H1 (cell line): ENCODE results near the gene GPR156. TPM values are rescaled to one million over a fixed set of nuclear protein-coding genes. Genes with fewer than 3 reads are reported as not detected.

Experiments
- CTCF ChIA-PET: fragments of 300-600 bp; sonication (Branson Sonifier 250); formaldehyde crosslinking; loops from one replicate; lab custom pipeline; 2021; ENCODE audit not compliant: partially characterized antibody; lab: Charles Lee
- POLR2A ChIA-PET: fragments of 300-600 bp; sonication (Branson Sonifier 250); formaldehyde crosslinking; loops from one replicate; lab custom pipeline; 2021; ENCODE audit warnings: inconsistent platforms; ENCODE audit not compliant: partially characterized antibody; lab: Charles Lee
- DNase-seq, 2 experiments: peaks; one replicate each; pipeline versions ENCODE4 v3.0.0 to v3.0.0-alpha.2; 2010 to 2022; ENCODE audit warnings: low spot score in 2 of 2, low read depth in 1 of 2, mixed read lengths in 1 of 2
- FAIRE-seq: peaks from 2 replicates; lab custom pipeline; 2011; peaks lifted over from hg19 to GRCh38; lab: Jason Lieb, UNC
- H2AFZ ChIP-seq: 2 replicates; pipeline ENCODE4 v1.8.1; 2012; ENCODE audit warnings: low read length, inconsistent platforms
- H2AK5ac ChIP-seq: 2 replicates; pipeline ENCODE4 v1.6.1; 2013; ENCODE audit warnings: low read depth, low read length
- H2BK120ac ChIP-seq: replicated peaks from 2 replicates; pipeline ENCODE3; 2013; ENCODE audit warnings: low read depth, low read length, inconsistent platforms
- H2BK12ac ChIP-seq: 2 replicates; pipeline ENCODE4 v1.6.1; 2013; ENCODE audit warnings: low read depth, low read length
- H2BK15ac ChIP-seq: 2 replicates; pipeline ENCODE4 v1.6.1; 2013; ENCODE audit warnings: low read length
- H2BK20ac ChIP-seq: 2 replicates; pipeline ENCODE4 v1.6.1; 2013; ENCODE audit warnings: low read length
- H2BK5ac ChIP-seq: 2 replicates; pipeline ENCODE4 v1.6.1; 2013; ENCODE audit warnings: low read depth, low read length
- H3K14ac ChIP-seq: 2 replicates; pipeline ENCODE4 v1.6.1; 2013; ENCODE audit warnings: inconsistent platforms; ENCODE audit not compliant: insufficient read length
- H3K18ac ChIP-seq: 2 replicates; pipeline ENCODE4 v1.6.1; 2013; ENCODE audit warnings: low read length; ENCODE audit errors: extremely low read depth
- H3K23ac ChIP-seq: 2 replicates; pipeline ENCODE4 v1.6.1; 2013; ENCODE audit warnings: inconsistent platforms; ENCODE audit not compliant: insufficient read length
- H3K23me2 ChIP-seq: 2 replicates; pipeline ENCODE4 v1.6.1; 2013; ENCODE audit warnings: low read depth, low read length
- H3K27ac ChIP-seq: 2 replicates; pipeline ENCODE4 v1.6.1; 2011; ENCODE audit warnings: low read depth, low read length, inconsistent platforms
- H3K27me3 ChIP-seq, 4 experiments: replicated peaks in 1 of 4; 1 replicate in 1 of 4; 2 replicates in 3 of 4; pipeline versions ENCODE4 v1.6.1 to v1.8.1; 2011 to 2013; ENCODE audit warnings: low read length in 3 of 4, mild to moderate bottlenecking in 3 of 4, inconsistent platforms in 2 of 4, mixed read lengths in 2 of 4, moderate library complexity in 1 of 4; ENCODE audit not compliant: control insufficient read depth in 3 of 4, insufficient read depth in 3 of 4; ENCODE audit errors: extremely low read depth in 1 of 4
- H3K36me3 ChIP-seq, 4 experiments: 2 replicates each; pipeline versions ENCODE4 v1.6.1 to v1.8.1; 2011 to 2013; ENCODE audit warnings: mild to moderate bottlenecking in 4 of 4, low read length in 3 of 4, moderate library complexity in 2 of 4, control low read depth in 1 of 4, inconsistent platforms in 1 of 4; ENCODE audit not compliant: insufficient read depth in 4 of 4, control insufficient read depth in 2 of 4
- H3K4ac ChIP-seq: replicated peaks from 2 replicates; pipeline ENCODE3; 2013; ENCODE audit warnings: low read length, low read depth, mixed read lengths, inconsistent platforms; ENCODE audit not compliant: insufficient read length
- H3K4me1 ChIP-seq, 4 experiments: replicated peaks in 1 of 4; 1 replicate in 1 of 4; 2 replicates in 3 of 4; pipeline versions ENCODE4 v1.6.1 to v1.8.1; 2011 to 2013; ENCODE audit warnings: low read length in 3 of 4, inconsistent platforms in 2 of 4, mixed read lengths in 1 of 4; ENCODE audit not compliant: insufficient read depth in 4 of 4, control insufficient read depth in 3 of 4
- H3K4me2 ChIP-seq, 2 experiments: 2 replicates each; pipeline versions ENCODE4 v1.6.1 to v1.8.1; 2011 to 2013; ENCODE audit warnings: low read depth in 2 of 2, low read length in 2 of 2, control low read depth in 1 of 2, inconsistent platforms in 1 of 2, mild to moderate bottlenecking in 1 of 2; ENCODE audit not compliant: insufficient read depth in 1 of 2
- H3K4me3 ChIP-seq, 4 experiments: fragments of 200-600, 300-600 bp in 1 of 4; sonication (generic), shearing (Covaris generic), sonication (Bioruptor Twin) in 1 of 4; 2 replicates each; pipeline versions ENCODE4 v1.5.1 to v1.8.1; 2011 to 2016; ENCODE audit warnings: low read length in 4 of 4, low read depth in 3 of 4, control low read depth in 2 of 4, inconsistent platforms in 2 of 4, mild to moderate bottlenecking in 2 of 4, mixed read lengths in 1 of 4, moderate library complexity in 1 of 4; ENCODE audit not compliant: insufficient read depth in 2 of 4; ENCODE audit errors: extremely low read depth in 1 of 4
- H3K56ac ChIP-seq: replicated peaks from 2 replicates; pipeline ENCODE3; 2013; ENCODE audit warnings: low read depth, mild to moderate bottlenecking, mixed read lengths, low read length, inconsistent platforms; ENCODE audit not compliant: insufficient read length
- H3K79me1 ChIP-seq: 2 replicates; pipeline ENCODE4 v1.6.1; 2013; ENCODE audit warnings: low read depth, low read length, control low read depth
- H3K79me2 ChIP-seq, 2 experiments: 2 replicates each; pipeline versions ENCODE4 v1.6.1 to v1.8.1; 2012 to 2013; ENCODE audit warnings: low read length in 2 of 2, mild to moderate bottlenecking in 2 of 2, inconsistent platforms in 1 of 2; ENCODE audit not compliant: insufficient read depth in 2 of 2, control insufficient read depth in 1 of 2
- H3K9ac ChIP-seq, 4 experiments: replicated peaks in 1 of 4; 1 replicate in 1 of 4; 2 replicates in 3 of 4; pipeline versions ENCODE4 v1.6.1 to v1.8.1; 2011 to 2013; ENCODE audit warnings: low read depth in 3 of 4, low read length in 3 of 4, control low read depth in 2 of 4, mild to moderate bottlenecking in 2 of 4, moderate library complexity in 2 of 4, inconsistent platforms in 1 of 4; ENCODE audit errors: extremely low read depth in 1 of 4
- H3K9me3 ChIP-seq, 2 experiments: 2 replicates each; pipeline versions ENCODE4 v1.6.1 to v1.8.1; 2012 to 2013; ENCODE audit warnings: mild to moderate bottlenecking in 2 of 2, moderate library complexity in 2 of 2, control low read depth in 1 of 2, inconsistent platforms in 1 of 2, low read depth in 1 of 2, low read length in 1 of 2, mixed read lengths in 1 of 2; ENCODE audit not compliant: insufficient read depth in 2 of 2
- H4K20me1 ChIP-seq, 2 experiments: replicated peaks in 1 of 2; 2 replicates each; pipeline versions ENCODE3 to v1.8.1; 2011 to 2013; ENCODE audit warnings: inconsistent platforms in 2 of 2, low read length in 2 of 2, mild to moderate bottlenecking in 1 of 2; ENCODE audit not compliant: insufficient read depth in 2 of 2, control insufficient read depth in 1 of 2
- H4K5ac ChIP-seq: 2 replicates; pipeline ENCODE4 v1.6.1; 2013; ENCODE audit warnings: low read length, low read depth, mixed read lengths, inconsistent platforms; ENCODE audit not compliant: insufficient read length
- H4K8ac ChIP-seq: 2 replicates; pipeline ENCODE4 v1.8.0; 2013; ENCODE audit warnings: mild to moderate bottlenecking, moderate library complexity, low read length, inconsistent platforms; ENCODE audit not compliant: insufficient read depth; ENCODE audit errors: extremely low read depth
- H4K91ac ChIP-seq: replicated peaks from 2 replicates; pipeline ENCODE3; 2013; ENCODE audit warnings: low read length, mixed read lengths, inconsistent platforms; ENCODE audit not compliant: insufficient read length
- WGBS, 2 experiments: shearing (Covaris generic) in 1 of 2; methylation state at CpG; one replicate each; pipeline versions ENCODE4 v1.1.6 to v1.1.7; 2013 to 2015; ENCODE audit warnings: low lambda C conversion rate in 2 of 2, mixed read lengths in 2 of 2, inconsistent platforms in 1 of 2, low coverage in 1 of 2, missing lambda C conversion rate in 1 of 2; ENCODE audit not compliant: insufficient replicate concordance in 2 of 2, insufficient coverage in 1 of 2, insufficient read length in 1 of 2; ENCODE audit errors: extremely low coverage in 1 of 2, missing lambda C conversion rate in 1 of 2; 5-methylcytosine and 5-hydroxymethylcytosine counted together
- polyA plus RNA-seq, 7 experiments: library from polyadenylated mRNA; depleted of rRNA in 3 of 7; stranded (reverse) in 5 of 7; unstranded in 2 of 7; fragments of >200 nt in 5 of 7; fragments of 200-250 nt in 2 of 7; gene quantifications; 1 replicate in 5 of 7; 2 replicates in 1 of 7; 4 replicates in 1 of 7; pipeline versions ENCODE4 v1.2.1 to v1.2.3, GENCODE V29; 2011 to 2013; ENCODE audit warnings: missing spikeins in 2 of 7, mixed read lengths in 2 of 7
- total RNA-seq: library from RNA; stranded (reverse); fragmentation: NEBNext Ultra II Directional; extraction: Animal tissue kit (Norgen Biotek cat#: 25700); gene quantifications from 2 replicates; pipeline ENCODE4 v1.2.1, GENCODE V29; 2021
- TF ChIP-seq, protein P1 (sequence below): IDR thresholded peaks from 2 replicates; pipeline ENCODE4 v1.6.1; 2012; ENCODE audit warnings: low read length, inconsistent platforms

The GPR156 gene
- total and polyA plus RNA-seq, 2 of the 8 experiments (the other 6 are each of a cell fraction or from before 2014, with no cell fraction given), result 1.6 to 1.8 TPM

DNA sequence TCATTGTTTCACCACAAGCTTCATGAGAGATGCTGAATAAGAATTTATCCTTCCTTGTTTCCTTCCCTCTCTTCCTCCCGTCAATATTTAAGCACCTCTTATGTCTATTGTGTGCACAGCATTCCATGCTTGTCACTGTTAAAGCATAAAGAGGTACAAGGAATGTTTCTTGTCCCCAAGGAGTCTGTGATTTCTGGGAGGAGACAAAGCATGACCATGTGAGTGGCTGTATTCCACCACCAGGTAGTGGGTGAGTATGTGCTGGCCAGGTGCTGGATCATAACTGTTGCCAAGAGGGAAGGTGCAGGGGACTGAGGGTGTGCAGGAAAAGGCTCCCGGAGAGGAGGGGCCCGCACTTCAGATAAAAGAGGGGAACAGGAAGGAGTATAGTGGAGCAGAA is 127.9 kb downstream of the GPR156 start:
- no peak overlapping the region for H3K23ac ChIP-seq
- H3K27me3 ChIP-seq, result no peaks in the 10 kb centered on the region
- no peak overlapping the region for H3K14ac ChIP-seq
- no peak overlapping the region for H3K4me2 ChIP-seq
- 93% methylated on average over 3 of the region's 3 CpGs; no CpG with 5 or more reads in 1 of the 2 experiments for WGBS, 2 experiments
- H4K5ac ChIP-seq, result no peak overlapping the region
- H3K27ac ChIP-seq, result no peak overlapping the region
- no peak overlapping the region for H2BK20ac ChIP-seq
- no peak overlapping the region for H4K8ac ChIP-seq
- no peaks in the 10 kb centered on the region for H3K23me2 ChIP-seq
- DNase-seq (no peak), FAIRE-seq (no peak)
- peaks cover 16% of the 10 kb centered on the region in 2 experiments for H3K9me3 ChIP-seq
- H2AK5ac ChIP-seq, result no peak overlapping the region
- H3K4me3 ChIP-seq, result no peak overlapping the region
- no peaks in the 10 kb centered on the region for H3K79me1 ChIP-seq
- H4K91ac ChIP-seq, result no peak overlapping the region
- H3K18ac ChIP-seq, result no peak overlapping the region
- CTCF ChIA-PET, result interaction anchor here (0.7 kb wide), 1 partner anchor 264 kb away, joined by 3 read pairs; no protein-coding TSS in a partner anchor
- no peaks in the 10 kb centered on the region for H3K79me2 ChIP-seq
- H4K20me1 ChIP-seq, result no peaks in the 10 kb centered on the region
- H2BK15ac ChIP-seq, result no peak overlapping the region
- no peak overlapping the region for H2BK5ac ChIP-seq
- H3K4me1 ChIP-seq, result no peaks in the 10 kb centered on the region
- H3K36me3 ChIP-seq, result no peaks in the 10 kb centered on the region
- H2BK120ac ChIP-seq, result no peak overlapping the region
- no peak overlapping the region for H3K56ac ChIP-seq
- POLR2A ChIA-PET, result no interaction called here
- no peak overlapping the region for H3K4ac ChIP-seq
- H3K9ac ChIP-seq, result no peak overlapping the region
- H2AFZ ChIP-seq, result no peak overlapping the region
- no peak overlapping the region for H2BK12ac ChIP-seq
- TF ChIP-seq, protein P1, sequence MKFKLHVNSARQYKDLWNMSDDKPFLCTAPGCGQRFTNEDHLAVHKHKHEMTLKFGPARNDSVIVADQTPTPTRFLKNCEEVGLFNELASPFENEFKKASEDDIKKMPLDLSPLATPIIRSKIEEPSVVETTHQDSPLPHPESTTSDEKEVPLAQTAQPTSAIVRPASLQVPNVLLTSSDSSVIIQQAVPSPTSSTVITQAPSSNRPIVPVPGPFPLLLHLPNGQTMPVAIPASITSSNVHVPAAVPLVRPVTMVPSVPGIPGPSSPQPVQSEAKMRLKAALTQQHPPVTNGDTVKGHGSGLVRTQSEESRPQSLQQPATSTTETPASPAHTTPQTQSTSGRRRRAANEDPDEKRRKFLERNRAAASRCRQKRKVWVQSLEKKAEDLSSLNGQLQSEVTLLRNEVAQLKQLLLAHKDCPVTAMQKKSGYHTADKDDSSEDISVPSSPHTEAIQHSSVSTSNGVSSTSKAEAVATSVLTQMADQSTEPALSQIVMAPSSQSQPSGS, result no peak
